SK-N-MC (cell line): Measurements from ENCODE around the gene ACOX3.

ENCODE experiments used
- DNase-seq: peaks from one replicate; pipeline ENCODE4 v3.0.0-alpha.2; 2011; ENCODE audit warnings: low read depth, low spot score
- H3K27ac ChIP-seq: fragments of 200-600 bp; sonication (generic); 2 replicates; pipeline ENCODE4 v1.5.1; 2016; ENCODE audit warnings: mixed run types
- H3K36me3 ChIP-seq: fragments of 200-600 bp; sonication (generic); 2 replicates; pipeline ENCODE4 v1.6.1; 2017; ENCODE audit warnings: antibody characterized with exemption, low read length, mixed read lengths; ENCODE audit not compliant: insufficient read depth
- H3K4me3 ChIP-seq: fragments of 200-600 bp; sonication (generic); 2 replicates; pipeline ENCODE4 v1.5.1; 2016
- H3K9ac ChIP-seq: fragments of 200-600 bp; sonication (generic); 2 replicates; pipeline ENCODE4 v1.8.0; 2017; ENCODE audit warnings: mixed run types, mixed read lengths; ENCODE audit not compliant: insufficient read length
- H3K9me3 ChIP-seq: fragments of 200-600 bp; sonication (generic); 2 replicates; pipeline ENCODE4 v1.6.1; 2017; ENCODE audit warnings: low read depth, mild to moderate bottlenecking, antibody characterized with exemption, low read length, moderate library complexity, mixed read lengths
- EZH2 ChIP-seq: fragments of 200-600 bp; sonication (generic); IDR thresholded peaks from one replicate; pipeline ENCODE4 v1.6.1; 2017; ENCODE audit warnings: antibody characterized with exemption
- FOXP2 ChIP-seq: optimal IDR thresholded peaks from 2 replicates; pipeline ENCODE3; 2011; ENCODE audit warnings: mild to moderate bottlenecking, moderate library complexity; ENCODE audit not compliant: insufficient read depth; ENCODE audit errors: extremely low read length, control extremely low read depth
- POLR2AphosphoS5 ChIP-seq: IDR thresholded peaks from 2 replicates; pipeline ENCODE4 v1.6.1; 2012; ENCODE audit warnings: mild to moderate bottlenecking, low read depth, low read length, borderline replicate concordance

Gene ACOX3

GRCh38 chr4:8384397-8385060 lies 56.0 kb downstream of the ACOX3 start:
- H3K9ac ChIP-seq, result no peak overlapping the region
- DNase-seq, result no peak
- TF ChIP-seq FOXP2 (no peak), EZH2 (no peak), POLR2AphosphoS5 (no peak)
- no peaks in the 10 kb centered on the region for H3K36me3 ChIP-seq
- H3K9me3 ChIP-seq, result no peaks in the 10 kb centered on the region
- no peak overlapping the region for H3K4me3 ChIP-seq
- no peak overlapping the region for H3K27ac ChIP-seq

- H3K9ac ChIP-seq, result no peak overlapping the region
- H3K27ac ChIP-seq, result no peak overlapping the region
- DNase-seq, result no peak
- H3K4me3 ChIP-seq, result no peak overlapping the region
- no peak for TF ChIP-seq EZH2
- TF ChIP-seq FOXP2, result no peak
- TF ChIP-seq POLR2AphosphoS5, result no peak
- H3K36me3 ChIP-seq, result no peaks in the 10 kb centered on the region
- no peaks in the 10 kb centered on the region for H3K9me3 ChIP-seq
These were observed 56.9 kb downstream of the ACOX3 start for GRCh38 chr4:8383451-8384160.

- Histone ChIP-seq H3K9ac (no peak overlapping the region), H3K36me3 (no peaks in the 10 kb centered on the region), H3K27ac (no peak overlapping the region), H3K9me3 (no peaks in the 10 kb centered on the region), H3K4me3 (no peak overlapping the region)
- no peak for DNase-seq
- TF ChIP-seq POLR2AphosphoS5, result no peak
- TF ChIP-seq EZH2, result no peak
- TF ChIP-seq FOXP2, result no peak
These were observed 57.5 kb downstream of the ACOX3 start for GRCh38 chr4:8383016-8383415.

- TF ChIP-seq FOXP2 (no peak), POLR2AphosphoS5 (no peak), EZH2 (no peak)
- no peak overlapping the region for H3K27ac ChIP-seq
- no peak overlapping the region for H3K9ac ChIP-seq
- H3K9me3 ChIP-seq, result no peaks in the 10 kb centered on the region
- no peak overlapping the region for H3K4me3 ChIP-seq
- H3K36me3 ChIP-seq, result no peaks in the 10 kb centered on the region
- DNase-seq, result no peak
These were observed 58.5 kb downstream of the ACOX3 start for GRCh38 chr4:8381814-8382581.

DNA sequence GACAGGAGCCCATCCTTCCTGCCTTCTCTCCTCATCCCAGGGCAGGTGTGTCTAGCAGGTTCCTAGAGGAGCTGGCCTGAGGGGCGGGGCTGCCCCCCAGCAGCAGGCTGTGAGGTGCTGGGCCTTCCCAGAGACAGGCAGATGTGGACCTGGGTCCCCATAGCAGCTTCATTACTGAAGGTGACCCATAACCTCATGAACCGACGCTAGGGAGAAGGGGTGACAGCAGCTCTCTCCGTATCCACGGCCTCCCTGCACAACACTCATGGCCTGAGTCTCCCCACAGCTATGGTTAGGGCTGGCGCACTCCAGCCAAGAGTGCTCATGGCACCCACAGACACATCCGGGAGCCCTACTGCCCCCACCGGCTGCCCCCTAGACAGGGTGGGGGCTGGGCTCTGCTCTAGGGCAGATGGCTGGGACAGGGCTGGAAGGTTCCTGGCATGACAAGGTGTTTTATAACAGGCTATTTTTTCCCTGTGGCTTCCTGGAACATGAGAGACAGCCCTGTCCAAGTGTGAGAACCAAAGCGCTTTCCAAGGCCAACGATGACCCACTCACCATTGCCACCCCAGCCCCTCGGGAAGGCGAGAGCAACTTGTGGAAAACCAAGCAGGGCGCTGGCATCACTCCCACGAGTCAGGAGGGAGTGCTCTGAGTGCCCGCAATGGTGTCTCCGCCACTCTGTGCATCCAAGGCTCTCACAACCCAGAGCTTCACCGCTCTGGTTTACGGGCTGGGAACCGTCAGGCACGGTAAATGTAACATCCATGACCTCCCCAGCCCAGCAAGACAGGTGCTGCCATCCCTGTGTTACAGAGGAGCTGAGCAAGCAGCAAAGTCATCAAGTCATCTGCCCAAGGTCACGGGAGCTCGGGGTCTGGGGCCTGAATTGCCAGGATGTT lies 59.8 kb downstream of the ACOX3 start:
- no peak overlapping the region for H3K9ac ChIP-seq
- H3K27ac ChIP-seq, result no peak overlapping the region
- H3K4me3 ChIP-seq, result no peak overlapping the region
- H3K36me3 ChIP-seq, result no peaks in the 10 kb centered on the region
- DNase-seq, result no peak
- H3K9me3 ChIP-seq, result no peaks in the 10 kb centered on the region
- no peak for TF ChIP-seq POLR2AphosphoS5
- TF ChIP-seq FOXP2, result no peak
- no peak for TF ChIP-seq EZH2

DNA sequence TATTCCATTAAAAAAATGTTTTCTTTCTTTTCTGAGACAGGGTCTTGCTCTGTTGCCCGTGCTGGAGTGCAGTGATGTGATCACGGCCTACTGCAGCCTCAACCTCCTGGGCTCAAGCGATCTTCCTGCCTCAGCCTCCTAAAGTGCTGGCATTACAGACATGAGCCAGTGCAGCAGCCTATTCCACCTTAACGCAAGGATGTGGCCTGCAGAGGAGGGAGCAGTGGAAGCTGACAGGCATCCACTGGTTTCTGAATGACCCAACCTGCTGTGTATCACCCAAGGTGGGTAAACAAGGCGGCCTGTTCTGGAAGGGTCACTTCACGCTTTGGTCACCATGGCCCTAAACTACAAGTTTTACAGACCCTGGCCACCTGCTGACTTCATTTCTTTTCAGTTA lies 60.8 kb downstream of the ACOX3 start:
- no peak for DNase-seq
- TF ChIP-seq FOXP2, result no peak
- TF ChIP-seq POLR2AphosphoS5, result no peak
- TF ChIP-seq EZH2, result no peak
- H3K4me3 ChIP-seq, result no peak overlapping the region
- no peaks in the 10 kb centered on the region for H3K9me3 ChIP-seq
- no peaks in the 10 kb centered on the region for H3K36me3 ChIP-seq
- no peak overlapping the region for H3K9ac ChIP-seq
- H3K27ac ChIP-seq, result no peak overlapping the region

DNA sequence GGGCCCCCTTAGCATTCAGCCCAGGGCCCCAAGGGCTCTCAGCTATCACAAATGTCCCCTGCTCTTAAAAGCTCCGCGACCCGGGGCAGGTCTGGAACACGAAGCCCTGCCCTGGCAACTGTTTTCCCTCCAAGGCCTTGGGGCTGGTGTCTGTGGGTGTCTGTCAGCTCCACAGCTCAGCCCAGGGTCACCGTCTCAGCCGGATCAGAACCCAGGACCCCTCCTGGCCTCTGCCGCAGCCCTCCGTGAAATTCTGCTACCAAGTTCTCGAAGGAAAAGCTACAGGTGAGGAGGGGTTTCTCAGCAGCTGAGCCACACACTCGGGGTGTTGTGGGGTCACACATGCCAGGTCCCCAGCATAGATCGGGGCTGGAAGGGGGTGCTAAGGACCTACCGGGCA lies 61.2 kb downstream of the ACOX3 start:
- no peaks in the 10 kb centered on the region for H3K36me3 ChIP-seq
- DNase-seq, result no peak
- TF ChIP-seq FOXP2, result no peak
- TF ChIP-seq EZH2, result no peak
- no peak for TF ChIP-seq POLR2AphosphoS5
- no peak overlapping the region for H3K9ac ChIP-seq
- H3K27ac ChIP-seq, result no peak overlapping the region
- H3K4me3 ChIP-seq, result no peak overlapping the region
- no peaks in the 10 kb centered on the region for H3K9me3 ChIP-seq
